OCI-LY1 (cell line): ENCODE results near the gene ZNF341.

Experiments
- H2AFZ ChIP-seq: fragments of 200-600 bp; sonication (generic), shearing (Covaris generic); 2 replicates; pipeline ENCODE4 v1.6.0; 2014; ENCODE audit warnings: antibody characterized with exemption, mild to moderate bottlenecking, low read length
- H3F3A ChIP-seq: fragments of 200-600 bp; sonication (generic), shearing (Covaris generic); 2 replicates; pipeline ENCODE4 v1.6.0; 2014; ENCODE audit warnings: mild to moderate bottlenecking, antibody characterized with exemption, low read length, moderate library complexity; ENCODE audit not compliant: insufficient read depth
- H3K27ac ChIP-seq: fragments of 200-600 bp; sonication (generic); 2 replicates; pipeline ENCODE4 v1.5.1; 2014; ENCODE audit warnings: low read length, mixed run types, mild to moderate bottlenecking, low read depth; ENCODE audit not compliant: poor library complexity, severe bottlenecking
- H3K27me3 ChIP-seq: fragments of 200-600 bp; sonication (generic); 2 replicates; pipeline ENCODE4 v1.6.0; 2014; ENCODE audit warnings: antibody characterized with exemption, mild to moderate bottlenecking, low read length, moderate library complexity; ENCODE audit not compliant: insufficient read depth
- H3K36me3 ChIP-seq: fragments of 200-600 bp; sonication (generic); 2 replicates; pipeline ENCODE4 v1.6.1; 2014; ENCODE audit warnings: mild to moderate bottlenecking, antibody characterized with exemption, low read length, moderate library complexity, mixed read lengths; ENCODE audit not compliant: insufficient read depth
- H3K4me1 ChIP-seq: fragments of 200-600 bp; sonication (generic); 2 replicates; pipeline ENCODE4 v1.5.1; 2014; ENCODE audit warnings: mild to moderate bottlenecking, low read length, moderate library complexity; ENCODE audit not compliant: insufficient read depth, severe bottlenecking
- H3K4me2 ChIP-seq: fragments of 200-600 bp; sonication (generic), shearing (Covaris generic); 2 replicates; pipeline ENCODE4 v1.6.1; 2014; ENCODE audit warnings: low read length
- H3K4me3 ChIP-seq: fragments of 200-600 bp; sonication (generic); 2 replicates; pipeline ENCODE4 v1.5.1; 2014; ENCODE audit warnings: low read length, low read depth, mild to moderate bottlenecking, mixed read lengths; ENCODE audit not compliant: poor library complexity, severe bottlenecking
- H3K79me2 ChIP-seq: fragments of 200-600 bp; shearing (Covaris generic); 2 replicates; pipeline ENCODE4 v1.6.1; 2016; ENCODE audit warnings: mixed run types, low read length, mixed read lengths; ENCODE audit not compliant: insufficient read depth
- H3K9ac ChIP-seq: fragments of 200-600 bp; sonication (generic), shearing (Covaris generic); 2 replicates; pipeline ENCODE4 v1.6.1; 2014; ENCODE audit warnings: mild to moderate bottlenecking, low read length, mixed read lengths
- H3K9me2 ChIP-seq: fragments of 200-600 bp; sonication (generic), shearing (Covaris generic); 2 replicates; pipeline ENCODE4 v1.6.1; 2014; ENCODE audit warnings: low read depth, mild to moderate bottlenecking, low read length, mixed read lengths
- H3K9me3 ChIP-seq: fragments of 200-600 bp; shearing (Covaris generic); 2 replicates; pipeline ENCODE4 v1.6.1; 2014; ENCODE audit warnings: low read length, mixed read lengths
- H4K20me1 ChIP-seq: fragments of 200-600 bp; sonication (generic), shearing (Covaris generic); 2 replicates; pipeline ENCODE4 v1.6.0; 2016; ENCODE audit warnings: mild to moderate bottlenecking, low read length; ENCODE audit not compliant: insufficient read depth
- CTCF ChIP-seq: fragments of 200-600 bp; sonication (generic), shearing (Covaris generic); IDR thresholded peaks from 2 replicates; pipeline ENCODE4 v1.5.1; 2017; ENCODE audit warnings: mild to moderate bottlenecking, antibody characterized with exemption, low read length, moderate library complexity, mixed read lengths
- EZH2 ChIP-seq: fragments of 200-600 bp; sonication (generic), shearing (Covaris generic); IDR thresholded peaks from 2 replicates; pipeline ENCODE4 v1.8.0; 2017; ENCODE audit warnings: borderline replicate concordance, mixed run types, mild to moderate bottlenecking, antibody characterized with exemption, low read length, moderate library complexity, mixed read lengths

The ZNF341 gene

GRCh38 chr20:33798444-33798843 lies 66.6 kb downstream of the ZNF341 start:
- no peaks in the 10 kb centered on the region for H3K27me3 ChIP-seq
- no peaks in the 10 kb centered on the region for H3K79me2 ChIP-seq

GRCh38 chr20:33803921-33804337 lies 72.1 kb downstream of the ZNF341 start:
- Histone ChIP-seq H3K4me3 (no peak overlapping the region), H3K27me3 (no peaks in the 10 kb centered on the region), H3K4me2 (no peak overlapping the region), H3K27ac (no peak overlapping the region), H3K4me1 (no peaks in the 10 kb centered on the region), H3K79me2 (no peaks in the 10 kb centered on the region), H3F3A (no peaks in the 10 kb centered on the region), H2AFZ (no peak overlapping the region), H4K20me1 (no peaks in the 10 kb centered on the region), H3K36me3 (no peaks in the 10 kb centered on the region), H3K9ac (no peak overlapping the region), H3K9me3 (no peaks in the 10 kb centered on the region), H3K9me2 (no peaks in the 10 kb centered on the region)
- no peak for TF ChIP-seq CTCF
- no peak for TF ChIP-seq EZH2

More at GRCh38 chr20:33798444-33798843, 66.6 kb downstream of the ZNF341 start:
- no peak overlapping the region for H3K4me2 ChIP-seq
- no peaks in the 10 kb centered on the region for H3K9me2 ChIP-seq
- TF ChIP-seq CTCF (no peak), EZH2 (no peak)
- no peak overlapping the region for H3K9ac ChIP-seq
- no peaks in the 10 kb centered on the region for H3K36me3 ChIP-seq
- H2AFZ ChIP-seq = no peak overlapping the region
- no peak overlapping the region for H3K27ac ChIP-seq
- H3K4me1 ChIP-seq = no peaks in the 10 kb centered on the region
- H3K4me3 ChIP-seq = no peak overlapping the region
- H3F3A ChIP-seq = no peaks in the 10 kb centered on the region
- H3K9me3 ChIP-seq = no peaks in the 10 kb centered on the region
- no peaks in the 10 kb centered on the region for H4K20me1 ChIP-seq

- Histone ChIP-seq H2AFZ (no peak overlapping the region), H3K9me2 (no peaks in the 10 kb centered on the region), H3K36me3 (no peaks in the 10 kb centered on the region), H3K79me2 (peaks cover 17% of the 10 kb centered on the region), H3K4me1 (peaks cover 18% of the 10 kb centered on the region), H3K4me3 (no peak overlapping the region), H3F3A (no peaks in the 10 kb centered on the region), H4K20me1 (no peaks in the 10 kb centered on the region), H3K9me3 (no peaks in the 10 kb centered on the region), H3K27me3 (no peaks in the 10 kb centered on the region), H3K9ac (no peak overlapping the region), H3K27ac (no peak overlapping the region), H3K4me2 (no peak overlapping the region)
- TF ChIP-seq EZH2 = no peak
- no peak for TF ChIP-seq CTCF
Measured at GRCh38 chr20:33808388-33808787, 76.6 kb downstream of the ZNF341 start.
